Loucy (cell line): ENCODE data around the gene NPTN.

ENCODE experiments used
- EZH2phosphoT487 ChIP-seq: fragments of 200-600 bp; IDR thresholded peaks from 2 replicates; pipeline ENCODE4 v1.6.1; 2018; ENCODE audit warnings: antibody characterized with exemption, mild to moderate bottlenecking, moderate library complexity, borderline replicate concordance
- TF ChIP-seq, protein P1 (sequence below): fragments of 200-600 bp; sonication (generic); conservative IDR thresholded peaks from 2 replicates; pipeline ENCODE4 v1.5.1; 2014; ENCODE audit warnings: mild to moderate bottlenecking, antibody characterized with exemption, low read length

GRCh38 chr15:73605759-73606436 lies 27.3 kb downstream of the NPTN start:
- TF ChIP-seq EZH2phosphoT487: no peak
- TF ChIP-seq, protein P1, sequence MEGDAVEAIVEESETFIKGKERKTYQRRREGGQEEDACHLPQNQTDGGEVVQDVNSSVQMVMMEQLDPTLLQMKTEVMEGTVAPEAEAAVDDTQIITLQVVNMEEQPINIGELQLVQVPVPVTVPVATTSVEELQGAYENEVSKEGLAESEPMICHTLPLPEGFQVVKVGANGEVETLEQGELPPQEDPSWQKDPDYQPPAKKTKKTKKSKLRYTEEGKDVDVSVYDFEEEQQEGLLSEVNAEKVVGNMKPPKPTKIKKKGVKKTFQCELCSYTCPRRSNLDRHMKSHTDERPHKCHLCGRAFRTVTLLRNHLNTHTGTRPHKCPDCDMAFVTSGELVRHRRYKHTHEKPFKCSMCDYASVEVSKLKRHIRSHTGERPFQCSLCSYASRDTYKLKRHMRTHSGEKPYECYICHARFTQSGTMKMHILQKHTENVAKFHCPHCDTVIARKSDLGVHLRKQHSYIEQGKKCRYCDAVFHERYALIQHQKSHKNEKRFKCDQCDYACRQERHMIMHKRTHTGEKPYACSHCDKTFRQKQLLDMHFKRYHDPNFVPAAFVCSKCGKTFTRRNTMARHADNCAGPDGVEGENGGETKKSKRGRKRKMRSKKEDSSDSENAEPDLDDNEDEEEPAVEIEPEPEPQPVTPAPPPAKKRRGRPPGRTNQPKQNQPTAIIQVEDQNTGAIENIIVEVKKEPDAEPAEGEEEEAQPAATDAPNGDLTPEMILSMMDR: no peak
